HG03159 (cell line): ENCODE results near the gene TRPV6.

Source experiments
- ATAC-seq: cut with Tn5 transposase; IDR thresholded peaks from one replicate; pipeline ENCODE4 v1.9.1; 2021; ENCODE audit warnings: mild to moderate bottlenecking, moderate library complexity; ENCODE audit not compliant: unreplicated experiment

TRPV6 gene

DNA sequence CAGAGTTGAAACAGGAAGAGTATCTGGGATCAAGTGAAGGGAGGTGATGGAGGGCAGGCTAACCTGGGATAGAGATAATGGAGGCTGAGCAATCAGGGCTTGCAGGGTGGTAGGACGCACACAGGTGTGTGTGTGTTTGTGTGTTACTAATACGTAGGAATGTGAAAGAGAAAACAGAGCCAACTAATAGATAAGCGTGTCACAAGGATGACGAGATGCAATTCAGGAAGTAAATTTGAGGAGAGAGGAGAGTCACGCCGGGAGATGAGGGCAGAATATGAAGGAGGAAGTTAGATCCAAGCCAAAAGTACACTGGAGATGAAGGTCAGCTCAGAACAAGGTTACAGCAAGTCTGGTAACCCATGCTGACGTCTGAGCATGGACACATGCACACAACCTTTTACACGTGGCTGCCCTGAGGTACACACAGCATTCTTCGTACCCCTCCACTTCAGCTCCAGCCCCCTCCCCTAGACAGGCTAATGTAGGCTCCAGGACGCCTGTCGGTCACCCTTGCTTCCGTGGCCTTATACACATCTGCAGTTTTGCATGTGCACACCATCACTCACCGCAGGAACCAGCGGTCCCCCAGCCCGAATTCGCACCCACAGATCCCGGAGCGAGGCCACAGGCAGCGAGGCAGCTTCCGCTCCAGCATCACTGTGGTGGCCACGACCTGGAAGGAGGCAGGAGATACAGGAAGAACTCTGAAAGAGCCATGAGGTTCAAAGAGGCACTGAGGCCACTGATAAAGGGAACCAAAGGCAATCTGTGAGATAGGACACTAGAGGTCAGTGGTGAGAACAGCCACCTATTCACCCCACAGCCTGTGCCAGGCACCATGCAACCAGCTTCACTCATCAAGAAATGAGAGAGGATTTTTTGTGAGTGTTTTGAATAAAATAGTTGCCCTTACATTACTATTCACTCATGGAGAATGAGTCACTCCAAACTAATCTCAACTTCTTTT lies 23.7 kb upstream of the TRPV6 start:
- ATAC-seq: no peak

- no peak for ATAC-seq
Measured at GRCh38 chr7:142908290-142908689, 22.7 kb upstream of the TRPV6 start.

- no peak for ATAC-seq
Measured at GRCh38 chr7:142906643-142907042, 21.1 kb upstream of the TRPV6 start.

DNA sequence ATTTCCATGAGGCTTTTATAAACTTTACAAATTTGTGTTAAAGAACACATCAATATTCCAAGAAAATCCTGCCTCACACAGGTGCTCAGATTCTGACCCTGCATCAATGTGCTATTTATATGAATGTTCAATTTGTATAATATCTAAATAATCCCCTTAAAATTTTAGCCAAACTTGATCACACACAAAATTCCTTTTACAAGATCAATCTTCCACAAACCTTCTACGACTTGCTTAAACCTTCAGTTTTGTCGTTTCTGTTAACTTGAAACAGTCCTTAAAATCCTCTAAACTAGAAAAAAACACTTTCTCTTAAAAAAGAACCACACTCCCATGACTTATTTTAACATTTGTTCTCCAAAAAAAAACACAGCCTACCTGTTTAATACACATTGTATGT lies 20.2 kb upstream of the TRPV6 start:
- no peak for ATAC-seq

DNA sequence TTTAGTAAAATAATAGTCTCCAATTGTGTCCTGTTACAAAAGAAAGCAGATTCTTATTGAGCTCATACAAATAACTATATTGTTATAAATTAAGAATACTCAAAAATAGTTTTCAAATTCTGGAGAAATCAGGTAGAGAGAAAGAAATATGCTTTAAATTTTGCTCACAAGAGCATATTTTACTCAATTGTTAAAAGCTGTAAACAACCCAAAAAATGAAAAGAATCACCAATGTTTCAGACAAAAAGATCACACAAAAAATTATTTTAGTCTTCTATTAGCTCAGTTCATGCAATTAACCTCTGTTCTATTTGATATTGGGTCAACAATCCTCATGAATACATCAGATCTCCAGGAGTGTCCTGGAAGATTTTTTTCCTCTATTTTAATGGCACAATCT lies 18.6 kb upstream of the TRPV6 start:
- no peak for ATAC-seq

DNA sequence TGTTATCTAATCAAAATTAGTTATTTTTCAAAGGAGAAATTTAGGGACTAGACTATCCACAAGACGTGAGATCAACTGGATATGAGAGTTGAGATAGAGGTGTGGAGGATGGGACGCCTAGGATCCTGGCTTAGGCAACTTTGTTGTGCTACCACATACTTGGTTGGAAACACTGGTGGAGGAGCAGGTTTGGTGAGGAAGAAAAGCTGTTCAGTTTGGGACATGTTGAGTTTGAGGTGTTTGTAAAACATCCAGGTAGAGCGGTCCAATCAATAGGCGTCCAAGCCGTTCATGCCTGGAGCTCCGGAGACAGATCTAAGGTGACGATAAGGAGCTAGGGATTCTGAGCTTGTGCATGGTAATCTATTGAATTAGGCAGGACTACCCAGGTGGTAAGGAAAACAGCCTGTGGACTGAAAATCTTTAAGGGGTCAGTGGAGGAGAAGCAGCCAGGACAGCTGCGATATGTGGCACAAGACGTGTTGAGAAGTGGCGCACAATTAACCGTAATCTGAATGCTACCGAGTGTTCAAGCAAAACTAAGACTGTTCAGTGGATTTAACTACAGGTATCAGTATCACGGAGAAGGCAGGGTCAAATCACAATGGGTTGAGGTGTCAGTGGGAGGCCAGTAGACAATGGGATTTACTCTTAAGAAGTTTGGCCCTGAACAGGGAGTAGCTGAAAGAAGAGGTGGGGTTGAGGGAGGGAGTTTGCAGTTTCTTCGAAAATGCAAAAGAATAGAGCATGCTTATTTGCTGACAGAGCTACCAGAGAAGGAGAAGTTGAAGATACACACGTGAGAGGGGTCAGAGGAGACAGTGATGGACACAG lies 16.1 kb upstream of the TRPV6 start:
- ATAC-seq: no peak

GRCh38 chr7:142899661-142900060 lies 14.1 kb upstream of the TRPV6 start:
- ATAC-seq: no peak

GRCh38 chr7:142898377-142899170 lies 13.0 kb upstream of the TRPV6 start:
- no peak for ATAC-seq

GRCh38 chr7:142897691-142898090 lies 12.1 kb upstream of the TRPV6 start:
- no peak for ATAC-seq

DNA sequence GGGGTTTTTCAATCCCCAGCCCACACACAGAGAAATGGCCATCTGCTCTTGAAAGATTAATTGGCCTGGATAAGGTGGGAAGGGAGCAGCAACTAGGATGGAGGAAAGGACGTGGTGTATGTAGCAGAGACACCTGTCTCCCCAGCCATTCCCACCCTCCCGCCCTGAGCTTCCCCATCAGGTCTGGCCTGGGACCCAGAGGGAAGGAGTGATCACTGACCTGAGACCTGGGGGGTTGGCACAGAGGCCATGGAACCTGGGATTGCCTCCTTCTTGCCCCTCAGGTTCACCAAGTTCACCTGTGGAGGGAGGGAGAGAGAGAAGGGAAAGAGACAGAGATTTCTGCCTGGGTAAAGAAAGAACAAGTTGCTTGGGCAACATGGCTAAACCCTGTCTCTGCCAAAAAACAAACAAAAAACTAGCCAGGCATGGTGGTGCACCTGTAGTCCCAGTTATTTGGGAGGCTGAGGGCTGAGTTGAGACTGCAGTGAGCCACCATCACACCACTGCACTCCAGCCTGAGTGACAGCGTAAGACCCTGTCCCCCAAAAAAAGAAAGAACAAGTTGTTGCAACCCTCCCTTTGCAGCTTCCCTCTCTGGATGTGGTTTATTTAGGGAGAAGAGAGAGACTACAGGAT lies 11.3 kb upstream of the TRPV6 start:
- ATAC-seq: no peak

DNA sequence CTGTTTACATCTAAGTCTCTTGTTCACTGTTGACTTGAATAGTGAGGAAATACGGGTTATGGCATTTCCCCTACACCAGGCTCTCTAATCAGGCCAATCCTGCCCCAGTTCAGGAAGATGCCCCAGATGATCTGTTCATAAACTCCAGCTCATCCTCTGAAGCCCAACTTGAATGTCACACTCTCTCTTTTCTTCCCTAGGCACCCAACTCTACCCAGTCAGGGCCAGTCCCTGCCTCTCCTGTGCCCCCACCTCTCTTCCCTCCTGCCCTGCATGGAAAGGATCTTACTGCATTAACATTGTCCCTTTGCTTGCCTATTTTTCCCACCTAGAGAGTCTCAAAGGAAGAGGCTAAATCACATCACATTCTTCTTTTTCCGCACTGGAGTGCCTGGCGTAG lies 10.6 kb upstream of the TRPV6 start:
- ATAC-seq: no peak

DNA sequence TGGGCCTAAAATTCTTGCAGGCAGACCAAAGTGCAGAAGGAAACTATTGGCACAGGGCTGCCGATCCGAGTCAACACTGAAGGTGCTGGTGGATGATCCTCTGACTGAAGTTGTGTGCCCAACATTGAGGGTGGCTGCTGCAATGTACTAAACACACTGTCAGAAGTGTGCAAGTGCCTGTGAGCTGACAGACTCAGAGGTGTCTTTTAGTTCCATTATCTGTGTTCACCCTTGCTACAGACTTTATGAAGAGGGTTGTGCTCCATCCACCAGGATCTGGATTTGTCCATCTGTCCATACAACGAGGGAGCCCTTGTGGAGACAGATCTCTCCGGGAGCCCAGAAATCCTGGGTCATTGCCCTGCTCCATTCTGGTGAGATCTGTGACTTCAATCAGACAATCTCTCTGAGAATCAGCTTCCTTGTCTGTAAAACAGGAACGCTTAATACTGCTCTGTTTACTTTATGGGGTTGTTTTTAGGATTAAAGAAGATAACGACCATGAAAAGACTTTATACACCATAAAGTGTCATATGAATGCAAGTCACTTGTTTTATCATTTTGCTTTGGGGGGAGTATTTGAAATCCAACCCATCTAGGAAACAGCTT lies 9.5 kb upstream of the TRPV6 start:
- no peak for ATAC-seq

DNA sequence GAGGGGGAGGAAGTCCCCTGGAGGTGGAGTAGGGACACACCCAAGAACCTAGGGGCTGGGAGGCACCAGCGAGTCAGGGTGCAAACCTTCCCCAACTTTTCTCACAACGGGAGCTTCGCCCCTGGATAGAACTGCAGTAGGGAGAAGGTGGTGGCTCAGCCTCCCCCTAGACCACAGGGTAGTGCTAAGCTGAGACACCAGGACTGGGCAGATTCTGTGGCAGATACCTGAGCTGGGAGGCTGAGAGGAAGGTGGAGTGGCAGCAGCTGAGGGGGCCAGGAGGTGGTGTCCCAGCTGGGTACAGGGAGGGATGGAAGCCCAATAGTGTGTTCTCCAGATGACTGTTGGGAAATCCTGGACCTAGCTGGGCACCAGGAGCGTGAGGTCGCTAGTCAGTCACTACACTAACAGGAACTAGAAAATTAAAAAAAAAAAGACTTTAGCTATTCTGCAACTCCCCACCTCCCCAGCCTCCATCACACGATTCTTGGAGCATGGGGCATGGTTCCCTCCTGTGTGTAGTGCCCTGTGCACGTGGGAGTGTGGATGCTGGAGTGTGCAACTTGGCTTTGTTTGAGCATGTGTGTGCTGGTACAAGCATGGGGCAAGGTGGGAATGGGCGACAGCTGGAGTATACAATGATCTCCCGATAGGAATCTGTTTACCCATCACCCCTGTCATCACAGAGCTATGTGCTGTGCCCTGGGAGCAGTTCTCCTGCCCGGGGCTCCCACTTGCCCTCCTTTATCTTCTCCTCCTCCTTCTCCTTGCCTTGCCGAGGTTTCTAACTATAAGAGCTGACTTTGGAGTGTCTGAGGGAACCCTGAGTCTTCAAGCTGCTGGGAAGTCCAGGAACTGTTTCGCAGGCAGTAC lies 8.8 kb upstream of the TRPV6 start:
- ATAC-seq: no peak

DNA sequence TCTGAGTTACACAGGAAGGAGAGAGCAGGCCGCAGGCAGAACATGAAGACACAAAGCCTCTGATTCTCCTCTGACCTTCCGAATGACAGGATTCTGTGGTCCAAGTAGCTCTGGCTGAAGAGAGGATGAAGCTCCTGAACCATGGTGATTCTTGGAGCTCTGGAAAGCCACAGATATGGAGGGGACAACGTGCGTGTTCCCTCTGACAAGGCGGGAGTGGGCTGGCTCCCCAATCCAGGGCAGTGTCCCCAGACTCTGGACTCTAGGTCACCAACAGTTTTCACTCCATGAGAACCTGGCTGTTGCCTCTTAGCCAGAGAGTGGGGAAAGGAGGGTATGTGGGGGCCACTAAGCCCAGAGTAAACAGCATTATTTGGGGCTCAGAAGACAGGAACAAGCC lies 7.4 kb upstream of the TRPV6 start:
- ATAC-seq: no peak

- no peak for ATAC-seq
Measured at GRCh38 chr7:142891490-142892082, 6.0 kb upstream of the TRPV6 start.

DNA sequence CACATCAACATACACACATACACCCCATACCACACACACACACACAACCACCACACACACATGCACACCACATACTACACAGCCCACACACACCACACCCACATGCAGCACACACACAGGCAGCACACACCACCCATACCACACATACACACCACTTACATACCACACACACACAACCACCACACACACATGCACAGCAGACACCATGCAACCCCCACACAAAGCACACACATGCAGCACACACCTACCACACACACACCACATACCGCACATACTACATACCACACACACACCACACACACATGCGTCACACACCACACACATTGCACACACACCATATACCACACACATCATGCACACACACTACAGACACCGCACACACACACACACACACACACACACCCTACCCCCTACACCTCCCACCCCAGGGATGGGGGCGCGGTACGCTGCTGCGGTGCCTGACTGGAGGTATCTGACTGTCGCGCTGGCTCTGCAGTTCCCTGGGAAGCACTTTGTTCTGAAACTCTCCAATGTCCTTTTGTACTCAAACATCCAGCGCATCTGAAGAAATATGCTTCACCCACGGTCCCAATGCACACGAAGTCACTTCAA lies 5.4 kb upstream of the TRPV6 start:
- ATAC-seq: no peak

DNA sequence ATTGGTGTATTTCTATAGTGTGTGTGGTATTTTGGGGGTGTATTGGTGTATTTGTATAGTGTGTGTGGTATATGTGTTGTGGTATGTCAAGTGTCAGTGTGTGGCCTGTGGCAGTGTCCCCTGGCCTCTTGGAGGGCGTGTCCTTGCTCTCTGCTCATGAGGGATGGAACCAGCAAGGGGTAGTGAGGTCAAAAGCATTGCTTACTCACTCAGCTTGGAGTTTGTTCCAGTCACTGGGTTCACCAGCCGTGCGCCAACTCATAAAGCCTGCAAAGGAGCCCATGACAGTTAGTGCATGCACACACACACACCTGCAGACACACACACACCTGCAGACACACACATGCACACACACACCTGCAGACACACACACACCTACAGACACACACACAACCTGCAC lies 4.3 kb upstream of the TRPV6 start:
- no peak for ATAC-seq

GRCh38 chr7:142887282-142888015 lies 1.9 kb upstream of the TRPV6 start:
- ATAC-seq: no peak
